IMR-90 (cell line): Measurements from ENCODE around the gene DCC. TPM values are rescaled to one million over a fixed set of nuclear protein-coding genes. Genes with fewer than 3 reads are reported as not detected.

Source experiments
- ATAC-seq: fragments of 200-7000 bp; cut with Tn5 transposase; 2 replicates; pipeline ENCODE4 v1.9.1; 2020; ENCODE audit warnings: low read depth, mild to moderate bottlenecking, moderate library complexity
- BruUV-seq: library from RNA; stranded (reverse); fragments of 400-500 nt; replicated peaks from 2 replicates; lab custom pipeline; 2021; lab: Mats Ljungman, UMichigan
- CTCF ChIA-PET: fragments of 300-600 bp; formaldehyde crosslinking; extraction: SDS; loops from one replicate; lab custom pipeline; 2021; ENCODE audit warnings: antibody characterized with exemption; lab: Yijun Ruan, JAX
- POLR2A ChIA-PET: fragments of 300-600 bp; sonication (Branson Sonifier 250); formaldehyde crosslinking; loops from one replicate; lab custom pipeline; 2022; ENCODE audit warnings: antibody characterized with exemption; ENCODE audit not compliant: unreplicated experiment; lab: Charles Lee
- DNase-seq: peaks from one replicate; pipeline ENCODE4 v3.0.0; 2013
- H2AFZ ChIP-seq: replicated peaks from 2 replicates; pipeline ENCODE3; 2013; ENCODE audit warnings: low read length, mild to moderate bottlenecking; ENCODE audit not compliant: poor library complexity
- H2AK5ac ChIP-seq: 2 replicates; pipeline ENCODE4 v1.6.1; 2013; ENCODE audit warnings: low read depth, low read length, inconsistent platforms
- H2AK9ac ChIP-seq: replicated peaks from 2 replicates; pipeline ENCODE3; 2013; ENCODE audit warnings: mild to moderate bottlenecking, low read depth, low read length, moderate library complexity; ENCODE audit not compliant: poor library complexity
- H2BK120ac ChIP-seq: 2 replicates; pipeline ENCODE4 v1.6.1; 2013; ENCODE audit warnings: low read depth, low read length, inconsistent platforms
- H2BK15ac ChIP-seq: 3 replicates; pipeline ENCODE4 v1.6.1; 2013; ENCODE audit warnings: low read depth, low read length, inconsistent platforms
- H2BK20ac ChIP-seq: 2 replicates; pipeline ENCODE4 v1.6.1; 2013; ENCODE audit warnings: low read depth, mild to moderate bottlenecking, inconsistent platforms, low read length, moderate library complexity
- H2BK5ac ChIP-seq: 2 replicates; pipeline ENCODE4 v1.6.1; 2013; ENCODE audit warnings: mild to moderate bottlenecking, low read depth, low read length, inconsistent platforms; ENCODE audit not compliant: poor library complexity, severe bottlenecking
- H3K14ac ChIP-seq: replicated peaks from 2 replicates; pipeline ENCODE4 v1.6.1; 2013; ENCODE audit warnings: low read depth, low read length, inconsistent platforms
- H3K18ac ChIP-seq: 2 replicates; pipeline ENCODE4 v1.6.1; 2013; ENCODE audit warnings: low read depth, low read length, control low read depth
- H3K23ac ChIP-seq: 2 replicates; pipeline ENCODE4 v1.6.1; 2013; ENCODE audit warnings: low read depth, low read length, inconsistent platforms
- H3K27ac ChIP-seq: 2 replicates; pipeline ENCODE4 v1.5.1; 2013; ENCODE audit warnings: mild to moderate bottlenecking, control low read depth, low read length; ENCODE audit not compliant: insufficient read depth
- H3K27me3 ChIP-seq: 2 replicates; pipeline ENCODE4 v1.6.1; 2013; ENCODE audit warnings: low read length; ENCODE audit not compliant: control insufficient read depth, insufficient read depth
- H3K36me3 ChIP-seq: 2 replicates; pipeline ENCODE4 v1.6.1; 2013; ENCODE audit warnings: low read length, mixed read lengths; ENCODE audit not compliant: control insufficient read depth, insufficient read depth
- H3K4ac ChIP-seq: 2 replicates; pipeline ENCODE4 v1.6.1; 2013; ENCODE audit warnings: low read depth, low read length, inconsistent platforms
- H3K4me1 ChIP-seq: 2 replicates; pipeline ENCODE4 v1.6.1; 2013; ENCODE audit warnings: low read length, mixed read lengths; ENCODE audit not compliant: control insufficient read depth, insufficient read depth
- H3K4me2 ChIP-seq: 2 replicates; pipeline ENCODE4 v1.6.1; 2013; ENCODE audit warnings: low read depth, mild to moderate bottlenecking, control low read depth, low read length, moderate library complexity
- H3K4me3 ChIP-seq: 2 replicates; pipeline ENCODE4 v1.5.1; 2013; ENCODE audit warnings: low read depth, mild to moderate bottlenecking, control low read depth, low read length, moderate library complexity; ENCODE audit not compliant: insufficient read depth
- H3K56ac ChIP-seq: 2 replicates; pipeline ENCODE4 v1.6.1; 2013; ENCODE audit warnings: low read length, inconsistent platforms; ENCODE audit not compliant: insufficient read depth; ENCODE audit errors: extremely low read depth
- H3K79me1 ChIP-seq, 2 experiments: 2 replicates each; pipeline ENCODE4 v1.6.1; 2013; ENCODE audit warnings: low read length in 2 of 2, inconsistent platforms in 1 of 2, low read depth in 1 of 2
- H3K9ac ChIP-seq: 2 replicates; pipeline ENCODE4 v1.6.1; 2013; ENCODE audit warnings: low read depth, low read length, control low read depth
- H3K9me1 ChIP-seq: 2 replicates; pipeline ENCODE4 v1.6.1; 2013; ENCODE audit warnings: low read length, inconsistent platforms; ENCODE audit not compliant: insufficient read depth
- H3K9me3 ChIP-seq: 2 replicates; pipeline ENCODE4 v1.6.1; 2013; ENCODE audit warnings: low read length; ENCODE audit not compliant: control insufficient read depth, insufficient read depth
- H4K20me1 ChIP-seq: 2 replicates; pipeline ENCODE4 v1.6.1; 2013; ENCODE audit warnings: low read length, inconsistent platforms; ENCODE audit not compliant: insufficient read depth
- H4K5ac ChIP-seq: 2 replicates; pipeline ENCODE4 v1.6.1; 2013; ENCODE audit warnings: mild to moderate bottlenecking, low read depth, low read length, control low read depth
- H4K8ac ChIP-seq, 2 experiments: 2 replicates each; pipeline ENCODE4 v1.6.1; 2013; ENCODE audit warnings: low read depth in 2 of 2, low read length in 2 of 2, control low read depth in 1 of 2, inconsistent platforms in 1 of 2
- H4K91ac ChIP-seq: 2 replicates; pipeline ENCODE4 v1.6.1; 2013; ENCODE audit warnings: low read depth, low read length, inconsistent platforms; ENCODE audit not compliant: insufficient read depth
- CEBPB ChIP-seq: IDR thresholded peaks from 2 replicates; pipeline ENCODE4 v1.6.1; 2012; ENCODE audit warnings: low read depth, low read length, improper control_type of control experiment
- CHD1 ChIP-seq: IDR thresholded peaks from 2 replicates; pipeline ENCODE4 v1.6.1; 2012; ENCODE audit warnings: low read depth, low read length, improper control_type of control experiment
- FOS ChIP-seq: fragments of 150-350 bp; IDR thresholded peaks from 2 replicates; pipeline ENCODE4 v1.6.1; 2016; ENCODE audit warnings: low read depth, low read length
- MAFK ChIP-seq: IDR thresholded peaks from 2 replicates; pipeline ENCODE4 v1.6.1; 2012; ENCODE audit warnings: low read depth, low read length, improper control_type of control experiment
- MAZ ChIP-seq: IDR thresholded peaks from 2 replicates; pipeline ENCODE4 v1.6.1; 2012; ENCODE audit warnings: low read depth, mild to moderate bottlenecking, low read length, improper control_type of control experiment, moderate library complexity, borderline replicate concordance
- MXI1 ChIP-seq: IDR thresholded peaks from 2 replicates; pipeline ENCODE4 v1.6.1; 2012; ENCODE audit warnings: low read depth, mild to moderate bottlenecking, low read length, moderate library complexity, borderline replicate concordance
- NFE2L2 ChIP-seq: fragments of 150-350 bp; IDR thresholded peaks from 2 replicates; pipeline ENCODE4 v1.6.1; 2016; ENCODE audit warnings: low read depth, mild to moderate bottlenecking, low read length
- POLR2A ChIP-seq: IDR thresholded peaks from 2 replicates; pipeline ENCODE4 v1.6.1; 2012; ENCODE audit warnings: mild to moderate bottlenecking, low read depth, low read length
- RAD21 ChIP-seq: IDR thresholded peaks from 2 replicates; pipeline ENCODE4 v1.6.1; 2012; ENCODE audit warnings: low read length, improper control_type of control experiment
- RCOR1 ChIP-seq: IDR thresholded peaks from 2 replicates; pipeline ENCODE4 v1.6.1; 2012; ENCODE audit warnings: mild to moderate bottlenecking, low read length, improper control_type of control experiment; ENCODE audit not compliant: insufficient replicate concordance
- RFX5 ChIP-seq: IDR thresholded peaks from 2 replicates; pipeline ENCODE4 v1.8.0; 2012; ENCODE audit warnings: low read depth, mild to moderate bottlenecking, low read length, moderate library complexity
- SMC3 ChIP-seq: fragments of 150-350 bp; IDR thresholded peaks from 2 replicates; pipeline ENCODE4 v1.6.1; 2016; ENCODE audit warnings: low read depth, mild to moderate bottlenecking, antibody characterized with exemption, low read length, moderate library complexity
- USF2 ChIP-seq: fragments of 150-350 bp; IDR thresholded peaks from 2 replicates; pipeline ENCODE4 v1.6.1; 2017; ENCODE audit warnings: mild to moderate bottlenecking, antibody characterized with exemption, low read length, low read depth
- WGBS, 2 experiments: methylation state at CpG; one replicate each; pipeline versions ENCODE4 v1.1.5 to v1.1.7; 2013; ENCODE audit warnings: missing lambda C conversion rate in 2 of 2; ENCODE audit not compliant: insufficient read length in 1 of 2; ENCODE audit errors: extremely low coverage in 2 of 2; 5-methylcytosine and 5-hydroxymethylcytosine counted together
- dilution Hi-C: fragments of 300-500 bp; cut with HindIII; formaldehyde crosslinking; loops from one replicate; pipeline ENCODE4 v1.14.3; 2018; ENCODE audit warnings: low sequenced_read_pairs; ENCODE audit not compliant: unreplicated experiment
- in situ Hi-C: fragments of 300-500 bp; cut with MboI; formaldehyde crosslinking; loops from 3 replicates; pipeline ENCODE4 v1.14.3; 2019; ENCODE audit warnings: low sequenced_read_pairs, inconsistent platforms, mixed read lengths
- intact Hi-C: fragments of 100-400 bp; cut with micrococcal nuclease; formaldehyde crosslinking; loops from 2 replicates; pipeline ENCODE4 v1.10.0; 2022
- polyA plus RNA-seq, 3 experiments: library from polyadenylated mRNA; depleted of rRNA; stranded (reverse); fragments of >200 nt; gene quantifications; 2 replicates each; pipeline ENCODE4 v1.2.3, GENCODE V29; 2012; ENCODE audit warnings: low replicate concordance in 1 of 3
- total RNA-seq: library from RNA; depleted of rRNA; stranded (reverse); fragments of >200 nt; gene quantifications from 2 replicates; pipeline ENCODE4 v1.2.3, GENCODE V29; 2012
- TF ChIP-seq, protein P1 (sequence below): conservative IDR thresholded peaks from 2 replicates; pipeline ENCODE4 v1.5.1; 2012; ENCODE audit warnings: mild to moderate bottlenecking, low read depth, low read length, improper control_type of control experiment

DCC gene
- total and polyA plus RNA-seq, 2 of the 4 experiments (the other 2 are of a cell fraction) = 0.31 to 0.54 TPM

DNA sequence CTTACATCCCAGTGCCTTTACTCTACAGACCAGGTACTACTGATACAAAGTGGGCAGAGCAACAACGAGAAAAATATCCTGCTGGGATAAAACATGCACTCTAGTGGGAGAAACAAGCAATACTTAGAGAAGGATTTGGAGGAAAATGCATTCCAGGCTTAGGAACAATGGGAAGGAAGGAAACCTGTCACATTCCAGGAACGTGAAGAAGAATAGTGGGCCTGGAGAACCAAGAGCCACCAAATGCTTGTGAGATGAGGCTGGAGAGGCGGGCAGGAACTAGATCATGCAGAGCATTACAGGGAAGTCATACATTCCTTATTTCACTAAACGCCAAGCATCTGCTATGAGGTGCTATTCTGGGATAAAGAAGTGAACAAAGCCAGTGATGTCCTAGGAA lies 342.3 kb downstream of the DCC start:
- dilution Hi-C loops = no loop called here
- POLR2A ChIA-PET = no interaction called here

More for the DNA sequence above, 342.3 kb downstream of the DCC start:
- no peak overlapping the region for H3K9ac ChIP-seq
- H2AK5ac ChIP-seq = no peak overlapping the region
- no peaks in the 10 kb centered on the region for H3K9me3 ChIP-seq
- H3K79me1 ChIP-seq = no peaks in the 10 kb centered on the region
- no peak overlapping the region for H2BK120ac ChIP-seq
- H3K4me1 ChIP-seq = no peaks in the 10 kb centered on the region
- no peak overlapping the region for H3K23ac ChIP-seq
- H4K20me1 ChIP-seq = no peaks in the 10 kb centered on the region
- intact Hi-C loops = no loop called here
- H3K18ac ChIP-seq = no peak overlapping the region
- no peaks in the 10 kb centered on the region for H3K27me3 ChIP-seq
- H4K5ac ChIP-seq = no peak overlapping the region
- no peak overlapping the region for H2AFZ ChIP-seq
- H3K27ac ChIP-seq = no peak overlapping the region
- CTCF ChIA-PET = no interaction called here
- no peak overlapping the region for H4K91ac ChIP-seq
- no peaks in the 10 kb centered on the region for H3K36me3 ChIP-seq
- ATAC-seq (no peak), DNase-seq (no peak)
- no peak overlapping the region for H3K4me2 ChIP-seq
- H3K14ac ChIP-seq = no peak overlapping the region
- H3K4ac ChIP-seq = no peak overlapping the region
- no CpG with 5 or more reads among the region's 4 CpGs for WGBS, 2 experiments
- H3K9me1 ChIP-seq = no peaks in the 10 kb centered on the region
- H4K8ac ChIP-seq = no peak overlapping the region
- H2BK5ac ChIP-seq = no peak overlapping the region
- H3K56ac ChIP-seq = no peak overlapping the region
- H2BK20ac ChIP-seq = no peak overlapping the region
- BruUV-seq = no TSS peak
- no peak overlapping the region for H3K4me3 ChIP-seq
- TF ChIP-seq, protein P1, sequence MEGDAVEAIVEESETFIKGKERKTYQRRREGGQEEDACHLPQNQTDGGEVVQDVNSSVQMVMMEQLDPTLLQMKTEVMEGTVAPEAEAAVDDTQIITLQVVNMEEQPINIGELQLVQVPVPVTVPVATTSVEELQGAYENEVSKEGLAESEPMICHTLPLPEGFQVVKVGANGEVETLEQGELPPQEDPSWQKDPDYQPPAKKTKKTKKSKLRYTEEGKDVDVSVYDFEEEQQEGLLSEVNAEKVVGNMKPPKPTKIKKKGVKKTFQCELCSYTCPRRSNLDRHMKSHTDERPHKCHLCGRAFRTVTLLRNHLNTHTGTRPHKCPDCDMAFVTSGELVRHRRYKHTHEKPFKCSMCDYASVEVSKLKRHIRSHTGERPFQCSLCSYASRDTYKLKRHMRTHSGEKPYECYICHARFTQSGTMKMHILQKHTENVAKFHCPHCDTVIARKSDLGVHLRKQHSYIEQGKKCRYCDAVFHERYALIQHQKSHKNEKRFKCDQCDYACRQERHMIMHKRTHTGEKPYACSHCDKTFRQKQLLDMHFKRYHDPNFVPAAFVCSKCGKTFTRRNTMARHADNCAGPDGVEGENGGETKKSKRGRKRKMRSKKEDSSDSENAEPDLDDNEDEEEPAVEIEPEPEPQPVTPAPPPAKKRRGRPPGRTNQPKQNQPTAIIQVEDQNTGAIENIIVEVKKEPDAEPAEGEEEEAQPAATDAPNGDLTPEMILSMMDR = no peak
- TF ChIP-seq NFE2L2 (no peak), POLR2A (no peak), MXI1 (no peak), MAFK (no peak), MAZ (no peak), RCOR1 (no peak), RAD21 (no peak), SMC3 (no peak), RFX5 (no peak), CHD1 (no peak), USF2 (no peak), FOS (no peak), CEBPB (no peak)
- in situ Hi-C loops = loop anchor here (25.0 kb wide), 2 partner anchors 1020 to 1570 kb away; no protein-coding TSS in a partner anchor
- H2BK15ac ChIP-seq = no peak overlapping the region
- no peak overlapping the region for H2AK9ac ChIP-seq
